NCI-H460 (cell line): ENCODE measurements around the gene MAPK8IP3. TPM values are rescaled to one million over a fixed set of nuclear protein-coding genes. Genes with fewer than 3 reads are reported as not detected.
A peak's percentile ranks its signal among the peaks of the same experiment; 100 is the strongest.

ENCODE experiments used
- DNase-seq: peaks from one replicate; pipeline ENCODE4 v3.0.0-alpha.2; 2016; ENCODE audit warnings: low read depth; ENCODE audit errors: extremely low read depth
- polyA plus RNA-seq: library from polyadenylated mRNA; depleted of rRNA; stranded (reverse); fragments of >200 nt; gene quantifications from 2 replicates; pipeline ENCODE4 v1.2.3, GENCODE V29; 2014; cell fraction: nucleus; rRNA removed
- total RNA-seq: library from RNA; depleted of rRNA; stranded (reverse); fragments of >200 nt; shearing (Covaris generic); gene quantifications from 2 replicates; pipeline ENCODE4 v1.2.3, GENCODE V29; 2014; rRNA removed

The MAPK8IP3 gene
- total RNA-seq: 18.1 and 23.0 TPM in 2 replicates
- polyA plus RNA-seq: 159 and 218 TPM in 2 replicates

GRCh38 chr16:1705688-1706385, at the start of gene MAPK8IP3:
TSS of gene MAPK8IP3 (plus strand) at chr16:1706195. CDS start at chr16:1706340, 145 bp downstream.
- DNase-seq: peak; percentile 85

DNA sequence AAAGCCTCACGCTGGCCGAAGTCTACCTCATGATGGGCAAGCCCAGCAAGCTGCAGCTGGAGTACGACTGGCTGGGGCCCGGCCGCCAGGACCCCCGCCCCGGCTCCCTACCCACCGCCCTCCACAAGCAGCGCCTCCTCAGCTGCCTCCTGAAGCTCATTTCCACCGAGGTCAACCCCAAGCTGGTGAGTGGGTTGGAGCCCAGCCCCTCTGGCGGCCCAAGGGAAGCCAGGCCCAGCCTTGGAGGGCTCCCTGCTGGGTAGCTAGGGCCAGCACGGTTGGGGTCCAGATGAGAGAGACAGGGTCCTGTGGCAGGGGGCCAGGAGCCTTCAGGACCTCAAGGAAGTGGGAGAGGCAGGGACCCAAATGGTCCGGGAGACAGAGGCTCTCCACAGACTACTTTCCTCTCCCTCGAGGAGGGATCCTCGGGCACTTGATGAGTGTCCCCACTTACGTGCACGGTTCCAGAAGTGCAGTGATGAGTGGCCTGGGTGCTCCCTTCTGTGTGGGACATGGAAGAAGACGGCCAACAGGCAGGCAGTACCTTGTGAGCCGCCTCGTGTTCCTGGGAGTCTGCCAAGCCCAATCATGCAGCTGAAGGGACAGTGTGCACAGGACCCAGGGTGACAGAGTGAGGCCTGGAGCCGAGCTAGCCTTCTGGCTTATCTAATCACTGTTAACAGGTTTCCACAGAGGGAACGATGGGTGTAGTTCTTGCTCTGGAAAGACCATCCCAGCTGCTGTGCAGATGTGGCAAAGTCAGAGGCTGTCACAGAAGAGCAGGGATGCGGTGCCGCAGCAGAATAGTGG, 49.0 kb upstream of the MAPK8IP3 start:
- no peak for DNase-seq

GRCh38 chr16:1657841-1658240, 48.2 kb upstream of the MAPK8IP3 start:
- no peak for DNase-seq

DNA sequence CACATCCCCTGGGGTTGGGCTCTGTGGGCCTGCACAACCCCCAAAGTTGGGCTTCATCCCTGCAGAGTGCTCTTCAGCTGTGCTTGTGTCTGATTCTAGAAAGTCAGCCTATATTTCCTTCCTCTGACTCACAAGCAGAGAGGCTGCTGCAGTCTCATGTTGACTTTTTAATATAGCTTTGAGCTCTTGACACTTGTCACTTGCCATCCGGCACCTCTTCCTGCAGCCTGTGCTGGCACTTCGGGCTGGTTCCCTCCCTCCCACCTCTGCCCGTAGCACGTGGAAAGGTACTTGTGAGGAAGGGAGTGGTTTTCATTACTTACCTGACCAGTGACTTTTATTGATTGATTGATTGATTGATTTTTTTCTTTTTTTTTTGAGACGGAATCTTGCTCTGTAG, 47.0 kb upstream of the MAPK8IP3 start:
- no peak for DNase-seq

DNA sequence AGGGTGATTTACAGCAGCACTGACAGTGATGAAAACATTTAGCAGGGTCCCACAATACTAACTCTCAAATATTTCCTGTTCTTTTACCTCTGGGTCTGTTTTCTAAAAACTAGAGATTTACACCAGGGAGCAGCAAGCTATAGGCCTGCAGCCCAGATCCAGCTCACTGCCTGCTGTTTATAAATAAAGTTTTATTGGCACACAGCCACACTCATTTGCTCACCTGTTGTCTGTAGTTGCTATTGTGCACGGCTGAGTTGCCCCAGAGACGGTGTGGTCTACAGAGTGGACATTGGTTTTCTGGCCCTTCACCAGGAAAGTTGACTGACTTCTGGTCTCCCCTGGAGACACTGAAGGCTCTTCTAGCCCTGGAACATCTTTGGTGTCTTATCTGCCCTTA, 44.2 kb upstream of the MAPK8IP3 start:
- DNase-seq: no peak

DNA sequence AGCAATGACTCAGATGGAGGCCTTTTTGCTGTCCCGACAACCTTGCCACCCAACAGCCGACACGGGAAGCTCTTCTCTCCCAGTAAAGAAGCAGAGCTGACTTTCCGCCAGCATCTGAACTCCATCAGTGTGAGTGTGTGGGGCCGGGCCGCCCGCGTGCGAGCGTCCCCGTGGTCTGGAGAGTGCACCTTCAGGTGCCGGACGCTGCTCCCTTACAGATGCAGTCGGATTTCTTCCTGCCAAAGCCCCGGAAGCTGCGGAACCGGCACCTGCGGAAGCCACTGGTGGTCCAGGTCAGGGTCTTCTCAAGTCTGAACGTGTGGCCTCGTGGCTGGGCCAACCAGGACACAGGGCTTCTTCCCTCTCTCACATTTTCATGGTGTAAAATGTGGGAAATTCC, 43.5 kb upstream of the MAPK8IP3 start:
- DNase-seq: no peak

DNA sequence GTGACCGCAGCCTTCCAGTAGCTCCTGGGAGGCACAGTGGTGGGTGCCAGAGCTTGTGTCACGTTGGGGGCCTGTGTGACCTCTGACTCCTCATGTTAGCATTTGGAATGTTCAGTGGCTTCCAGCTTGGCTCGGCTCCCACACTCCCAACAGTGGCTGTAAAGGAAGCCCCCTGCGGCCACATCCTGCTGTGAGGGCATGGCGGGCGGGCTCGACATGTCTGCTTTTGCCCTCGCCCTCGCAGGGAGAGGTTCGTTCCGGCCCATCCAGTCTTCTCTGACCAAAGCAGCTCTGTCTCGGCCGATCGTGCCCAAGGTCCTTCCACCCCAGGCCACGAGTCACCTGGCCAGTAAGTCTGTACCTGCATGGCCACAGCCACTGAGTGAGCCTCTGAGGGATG, 40.2 kb upstream of the MAPK8IP3 start:
- DNase-seq: no peak

DNA sequence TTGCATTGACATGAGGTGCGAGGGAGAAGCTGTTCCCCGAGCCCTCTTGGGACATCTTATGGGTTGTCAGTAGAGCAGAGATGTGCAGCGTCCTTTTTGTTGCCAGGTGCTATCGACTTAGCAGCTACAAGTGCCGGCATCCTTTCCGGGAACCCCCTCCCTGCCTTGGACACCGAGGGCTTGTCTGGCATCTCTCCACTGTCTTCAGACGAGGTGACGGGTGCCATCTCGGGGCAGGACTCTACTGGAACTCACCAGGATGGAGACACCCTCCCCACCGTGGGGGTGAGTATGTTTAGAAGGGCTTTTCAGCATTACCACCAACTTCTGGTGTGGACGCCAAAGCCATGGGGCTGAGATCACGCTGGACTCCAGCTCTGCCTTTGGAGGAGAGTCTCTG, 39.7 kb upstream of the MAPK8IP3 start:
- DNase-seq: no peak

GRCh38 chr16:1667271-1667670, 38.7 kb upstream of the MAPK8IP3 start:
- no peak for DNase-seq

DNA sequence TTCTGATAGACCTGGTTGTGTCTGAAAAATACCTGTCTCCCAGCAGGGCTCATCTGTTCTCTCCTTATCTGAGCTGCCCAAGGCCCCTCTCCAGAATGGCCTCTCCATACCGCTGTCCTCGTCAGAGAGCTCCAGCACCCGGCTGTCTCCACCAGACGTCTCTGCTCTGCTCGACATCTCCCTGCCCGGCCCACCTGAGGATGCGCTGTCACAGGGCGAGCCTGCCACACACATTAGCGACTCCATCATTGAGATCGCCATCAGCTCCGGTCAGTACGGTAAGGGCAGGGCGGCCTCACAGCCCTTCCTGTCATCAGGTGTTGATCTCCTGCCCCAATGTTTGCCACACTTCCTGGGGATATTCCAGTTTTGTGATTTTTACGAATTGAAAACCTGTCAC, 38.1 kb upstream of the MAPK8IP3 start:
- no peak for DNase-seq

- DNase-seq: no peak
Measured at GRCh38 chr16:1668612-1669319, 37.2 kb upstream of the MAPK8IP3 start.

- DNase-seq: no peak
Measured at GRCh38 chr16:1669698-1670097, 36.3 kb upstream of the MAPK8IP3 start.

GRCh38 chr16:1670371-1670770, 35.6 kb upstream of the MAPK8IP3 start:
- no peak for DNase-seq

DNA sequence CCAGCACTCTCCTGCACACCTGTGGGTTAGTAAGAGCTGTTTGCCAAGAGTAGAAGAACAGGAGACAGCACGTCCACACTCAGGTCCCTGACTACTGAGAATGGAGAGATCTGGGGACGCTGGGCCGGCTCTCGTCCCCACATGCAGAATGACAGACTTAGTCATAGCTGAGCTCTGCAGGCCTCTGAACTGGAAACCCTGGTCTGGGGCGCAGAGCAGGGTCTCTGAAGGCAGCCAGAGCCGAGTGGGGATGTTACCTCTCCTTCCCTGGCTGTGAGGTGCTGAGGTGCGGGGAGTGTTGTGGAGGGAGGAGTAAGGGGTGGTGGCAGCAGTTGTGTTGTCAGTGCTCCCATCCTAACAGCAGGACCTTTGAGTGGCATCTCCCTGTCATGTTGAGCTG, 35.1 kb upstream of the MAPK8IP3 start:
- no peak for DNase-seq

GRCh38 chr16:1673424-1674151, 32.4 kb upstream of the MAPK8IP3 start:
- no peak for DNase-seq

DNA sequence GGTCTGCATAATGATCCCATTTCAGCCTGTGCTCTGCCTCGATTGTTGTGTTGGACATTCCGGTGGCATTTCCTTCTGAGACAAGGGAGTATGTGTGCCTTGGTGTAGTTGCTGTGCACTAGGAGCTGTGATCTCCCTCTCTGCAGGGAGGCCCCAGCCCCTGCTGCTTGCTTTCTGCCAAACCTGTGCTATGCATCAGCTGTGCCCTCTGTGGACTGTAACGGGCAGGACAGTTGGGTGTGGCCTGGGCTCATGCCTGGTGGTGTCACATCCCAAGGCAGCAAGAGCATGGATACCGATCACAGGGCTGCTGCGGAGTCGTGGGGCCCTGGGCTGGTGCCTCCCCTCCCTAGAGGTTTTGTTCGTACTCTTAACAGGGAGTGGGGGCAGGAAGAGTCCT, 31.7 kb upstream of the MAPK8IP3 start:
- DNase-seq: no peak

DNA sequence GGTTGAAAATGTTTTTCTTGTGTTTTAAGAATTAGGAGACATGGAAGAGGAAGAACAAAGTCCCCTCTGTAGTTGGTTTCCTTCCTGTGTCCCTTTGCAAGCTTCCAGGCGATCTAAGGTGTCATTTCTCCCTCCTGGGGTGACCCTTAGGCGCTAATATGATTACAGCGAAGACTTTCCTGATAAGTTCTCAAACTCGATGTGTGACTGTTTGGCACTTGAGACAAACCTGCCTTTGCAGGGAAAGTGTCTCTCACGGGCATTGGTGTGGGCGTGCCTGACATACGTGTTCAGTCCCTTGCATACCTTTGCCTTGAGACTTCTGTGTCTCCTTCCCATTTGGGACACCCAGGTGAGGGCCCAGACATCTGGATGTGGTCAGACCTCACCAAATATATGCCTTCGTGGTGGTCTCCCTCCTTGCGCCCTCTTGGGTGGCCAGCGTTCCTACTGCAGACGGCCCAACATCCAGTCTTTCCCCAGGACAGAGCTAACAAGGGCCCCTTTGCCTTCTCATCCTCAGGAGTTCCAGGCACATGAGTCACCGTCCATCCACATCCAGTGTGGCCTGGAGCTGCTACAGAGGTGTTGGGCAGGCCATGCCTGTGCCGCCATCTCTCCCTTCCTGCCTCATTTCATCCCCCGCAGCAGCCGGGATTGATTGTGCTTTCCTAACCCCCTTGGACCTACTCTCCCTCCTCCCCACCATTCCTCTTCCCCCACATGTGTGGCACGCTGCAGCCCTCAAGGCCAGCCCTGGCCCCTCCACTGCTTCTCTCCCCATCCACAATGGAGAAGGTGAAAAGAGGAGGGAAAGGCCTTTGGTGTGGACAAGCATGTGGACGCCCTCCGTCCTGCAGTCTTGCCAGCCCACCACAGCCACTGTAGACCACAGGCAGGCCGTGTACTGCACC, 31.0 kb upstream of the MAPK8IP3 start:
- no peak for DNase-seq

DNA sequence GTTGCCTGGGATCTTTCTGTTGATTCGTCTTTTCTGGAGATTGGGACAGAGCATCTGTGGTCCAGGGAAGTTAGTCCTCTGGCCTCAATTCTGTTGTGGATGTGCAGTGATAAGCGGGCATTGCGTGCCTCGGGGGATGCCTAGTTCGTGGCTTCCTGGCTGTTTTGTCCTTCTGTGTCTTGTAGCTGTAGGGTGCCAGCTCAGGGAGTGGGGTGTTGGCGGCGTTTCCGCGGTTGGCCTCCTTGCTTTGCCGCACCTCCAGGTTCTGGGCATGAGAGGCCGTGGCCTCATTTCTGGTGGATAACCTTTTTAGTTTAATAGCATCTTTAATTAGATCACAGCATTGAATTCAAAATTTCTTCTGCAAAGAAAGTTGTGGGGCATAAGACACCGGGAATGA, 29.3 kb upstream of the MAPK8IP3 start:
- DNase-seq: no peak

DNA sequence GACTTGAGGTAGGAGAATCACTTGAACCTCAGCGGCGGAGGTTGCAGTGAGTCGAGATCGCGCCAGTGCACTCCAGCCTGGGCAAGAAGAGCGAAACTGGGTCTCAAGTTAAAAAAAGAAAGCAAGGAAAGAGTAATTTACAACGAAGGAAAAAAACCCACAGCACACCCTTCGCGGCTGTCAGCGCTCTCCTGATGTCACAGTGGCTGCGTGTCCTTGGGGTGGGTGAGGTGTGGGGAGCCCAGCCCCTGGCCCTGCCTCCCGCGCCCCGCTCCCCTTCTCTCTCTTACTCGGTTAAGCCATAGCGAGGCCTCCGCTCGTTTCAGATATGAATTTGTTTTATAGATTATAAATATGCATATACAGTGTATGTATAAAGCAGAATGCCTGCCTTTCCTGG, 28.7 kb upstream of the MAPK8IP3 start:
- no peak for DNase-seq
